ENCODE results near the gene MID1.

The MID1 gene

GRCh38 chrX:10482261-10482660 is 138.1 kb downstream of the MID1 start:
- DNase-seq: no peak

- no peak for DNase-seq
Observed at GRCh38 chrX:10480861-10481260, 139.5 kb downstream of the MID1 start.

- DNase-seq: no peak
Observed at GRCh38 chrX:10479508-10479907, 140.9 kb downstream of the MID1 start.

- DNase-seq: no peak
Observed at GRCh38 chrX:10477525-10477924, 142.9 kb downstream of the MID1 start.

- no peak for DNase-seq
Observed at GRCh38 chrX:10474913-10475568, 145.3 kb downstream of the MID1 start.

GRCh38 chrX:10474510-10474909 is 145.9 kb downstream of the MID1 start:
- DNase-seq: no peak

- no peak for DNase-seq
Observed at GRCh38 chrX:10471418-10471817, 149.0 kb downstream of the MID1 start.

GRCh38 chrX:10470009-10470408 is 150.4 kb downstream of the MID1 start:
- DNase-seq: no peak

- no peak for DNase-seq
Observed at GRCh38 chrX:10467793-10468192, 152.6 kb downstream of the MID1 start.

- no peak for DNase-seq
Observed at GRCh38 chrX:10465254-10465653, 155.1 kb downstream of the MID1 start.

- no peak for DNase-seq
Observed at GRCh38 chrX:10457092-10457491, 163.3 kb downstream of the MID1 start.

- no peak for DNase-seq
Observed at GRCh38 chrX:10453945-10454344, 166.4 kb downstream of the MID1 start.

- DNase-seq: no peak
Observed at GRCh38 chrX:10450959-10451355, 169.4 kb downstream of the MID1 start.

GRCh38 chrX:10450229-10450958 is 170.0 kb downstream of the MID1 start:
- DNase-seq: no peak

GRCh38 chrX:10447564-10448214 is 172.7 kb downstream of the MID1 start:
- no peak for DNase-seq

GRCh38 chrX:10444204-10444603 is 176.2 kb downstream of the MID1 start:
- DNase-seq: no peak

- DNase-seq: no peak
Observed at GRCh38 chrX:10441464-10441863, 178.9 kb downstream of the MID1 start.

GRCh38 chrX:10433296-10433965 is 187.0 kb downstream of the MID1 start:
- no peak for DNase-seq

- DNase-seq: no peak
Observed at GRCh38 chrX:10429908-10430307, 190.5 kb downstream of the MID1 start.

GRCh38 chrX:10427249-10427648 is 193.1 kb downstream of the MID1 start:
- DNase-seq: no peak

- DNase-seq: no peak
Observed at GRCh38 chrX:10423716-10424115, 196.7 kb downstream of the MID1 start.

- no peak for DNase-seq
Observed at GRCh38 chrX:10420134-10420533, 200.3 kb downstream of the MID1 start.

GRCh38 chrX:10416424-10416823 is 204.0 kb downstream of the MID1 start:
- no peak for DNase-seq
